ENCODE measurements around the gene PPP1R13B.

Gene PPP1R13B

GRCh38 chr14:103713304-103714062 is 133.9 kb downstream of the PPP1R13B start:
- H3K4me3 ChIP-seq (ENCODE audit: control insufficient read depth, low read depth, low read length): no peak overlapping the region
- TF ChIP-seq CTCF (IDR thresholded peaks at IDR 0.05; ENCODE audit: control insufficient read depth, insufficient read depth, low read depth, low read length, missing control alignments): no peak
- no peak for DNase-seq (ENCODE audit: low read depth)

- no peak for TF ChIP-seq CTCF (IDR thresholded peaks at IDR 0.05; ENCODE audit: control insufficient read depth, insufficient read depth, low read depth, low read length, missing control alignments)
- no peak for DNase-seq (ENCODE audit: low read depth)
- no peak overlapping the region for H3K4me3 ChIP-seq (ENCODE audit: control insufficient read depth, low read depth, low read length)
Observed at GRCh38 chr14:103712633-103713247, 134.6 kb downstream of the PPP1R13B start.

- no peak for DNase-seq (ENCODE audit: low read depth)
- no peak overlapping the region for H3K4me3 ChIP-seq (ENCODE audit: control insufficient read depth, low read depth, low read length)
- no peak for TF ChIP-seq CTCF (IDR thresholded peaks at IDR 0.05; ENCODE audit: control insufficient read depth, insufficient read depth, low read depth, low read length, missing control alignments)
Observed at GRCh38 chr14:103711516-103712431, 135.6 kb downstream of the PPP1R13B start.

GRCh38 chr14:103710771-103711377 is 136.5 kb downstream of the PPP1R13B start:
- no peak overlapping the region for H3K4me3 ChIP-seq (ENCODE audit: control insufficient read depth, low read depth, low read length)

GRCh38 chr14:103709814-103710213 is 137.6 kb downstream of the PPP1R13B start:
- no peak overlapping the region for H3K4me3 ChIP-seq (ENCODE audit: control insufficient read depth, low read depth, low read length)
- no peak for DNase-seq (ENCODE audit: low read depth)
- no peak for TF ChIP-seq CTCF (IDR thresholded peaks at IDR 0.05; ENCODE audit: control insufficient read depth, insufficient read depth, low read depth, low read length, missing control alignments)

More at GRCh38 chr14:103710771-103711377, 136.5 kb downstream of the PPP1R13B start:
- no peak for DNase-seq (ENCODE audit: low read depth)
- no peak for TF ChIP-seq CTCF (IDR thresholded peaks at IDR 0.05; ENCODE audit: control insufficient read depth, insufficient read depth, low read depth, low read length, missing control alignments)

GRCh38 chr14:103708750-103709187 is 138.6 kb downstream of the PPP1R13B start:
- H3K4me3 ChIP-seq (ENCODE audit: control insufficient read depth, low read depth, low read length): no peak overlapping the region
- no peak for DNase-seq (ENCODE audit: low read depth)
- no peak for TF ChIP-seq CTCF (IDR thresholded peaks at IDR 0.05; ENCODE audit: control insufficient read depth, insufficient read depth, low read depth, low read length, missing control alignments)
